NT2/D1 (cell line): ENCODE results near the gene SMOC2.
"Not testable (repeated sequence)": the region's sequence is repeated elsewhere in the genome, so short reads cannot be mapped to it uniquely, and the experiment has no call there.

Experiments
- DNase-seq: peaks from one replicate; pipeline ENCODE4 v3.0.0-alpha.2; 2011; ENCODE audit warnings: low read depth, low spot score
- H3K27me3 ChIP-seq: 2 replicates; pipeline ENCODE4 v1.6.0; 2011; ENCODE audit warnings: mild to moderate bottlenecking; ENCODE audit not compliant: insufficient read length, insufficient read depth
- H3K36me3 ChIP-seq: 2 replicates; pipeline ENCODE4 v1.6.1; 2011; ENCODE audit warnings: mild to moderate bottlenecking, low read length, mixed read lengths; ENCODE audit not compliant: insufficient read depth, insufficient read length
- H3K4me1 ChIP-seq: 2 replicates; pipeline ENCODE4 v1.5.1; 2011; ENCODE audit not compliant: insufficient read depth, insufficient read length
- H3K4me3 ChIP-seq: 2 replicates; pipeline ENCODE4 v1.5.1; 2011; ENCODE audit warnings: low read depth; ENCODE audit not compliant: insufficient read length
- H3K9ac ChIP-seq: 2 replicates; pipeline ENCODE4 v1.6.0; 2011; ENCODE audit warnings: low read depth; ENCODE audit not compliant: insufficient read length
- H3K9me3 ChIP-seq: 2 replicates; pipeline ENCODE4 v1.5.1; 2011; ENCODE audit warnings: mild to moderate bottlenecking, low read length; ENCODE audit not compliant: insufficient read depth
- SUZ12 ChIP-seq: IDR thresholded peaks from 2 replicates; pipeline ENCODE4 v1.6.1; 2011; ENCODE audit not compliant: insufficient read length, insufficient read depth; ENCODE audit errors: extremely low read depth
- YY1 ChIP-seq: IDR thresholded peaks from 2 replicates; pipeline ENCODE4 v1.6.1; 2011; ENCODE audit not compliant: insufficient read length, insufficient read depth
- ZNF274 ChIP-seq: IDR thresholded peaks from 2 replicates; pipeline ENCODE4 v1.6.1; 2011; ENCODE audit warnings: mild to moderate bottlenecking, low read depth, low read length

Gene SMOC2

GRCh38 chr6:168536665-168537539 is 95.9 kb downstream of the SMOC2 start:
- Histone ChIP-seq H3K36me3 (no peaks in the 10 kb centered on the region), H3K4me3 (no peak overlapping the region), H3K27me3 (no peaks in the 10 kb centered on the region), H3K9me3 (no peaks in the 10 kb centered on the region), H3K9ac (no peak overlapping the region), H3K4me1 (peaks cover 13% of the 10 kb centered on the region)
- no peak for DNase-seq
- no peak for TF ChIP-seq ZNF274
- no peak for TF ChIP-seq SUZ12
- TF ChIP-seq YY1, result no peak

DNA sequence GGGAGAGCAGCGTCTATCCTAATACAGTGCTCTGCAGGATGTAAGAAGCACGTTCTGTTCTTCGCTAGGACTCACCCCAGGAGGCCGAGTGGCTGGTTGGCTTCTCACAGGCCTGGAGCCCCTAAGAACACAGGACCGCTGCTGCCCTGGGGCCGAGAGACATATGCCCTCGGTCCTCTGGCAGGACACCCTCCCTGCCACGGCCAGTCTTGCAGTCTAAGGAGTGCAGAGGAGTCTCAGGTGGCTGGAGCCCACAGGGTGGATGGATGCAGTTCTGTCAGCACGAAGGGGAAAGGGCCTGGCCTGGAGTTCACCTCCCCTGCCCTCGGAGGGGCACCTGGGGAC is 96.5 kb downstream of the SMOC2 start:
- no peaks in the 10 kb centered on the region for H3K36me3 ChIP-seq
- no peaks in the 10 kb centered on the region for H3K27me3 ChIP-seq
- H3K4me1 ChIP-seq, result peaks cover 13% of the 10 kb centered on the region
- no peak for DNase-seq
- no peak for TF ChIP-seq YY1
- no peak for TF ChIP-seq SUZ12
- no peak for TF ChIP-seq ZNF274
- H3K4me3 ChIP-seq, result no peak overlapping the region
- H3K9ac ChIP-seq, result peak overlapping the region; percentile 18
- no peaks in the 10 kb centered on the region for H3K9me3 ChIP-seq

- not testable (repeated sequence) for DNase-seq, H3K9ac ChIP-seq, H3K4me3 ChIP-seq, H3K36me3 ChIP-seq, H3K27me3 ChIP-seq, H3K9me3 ChIP-seq
- peaks cover 13% of the 10 kb centered on the region for H3K4me1 ChIP-seq
Measured at GRCh38 chr6:168538188-168538891, 97.4 kb downstream of the SMOC2 start.

- no peak overlapping the region for H3K4me3 ChIP-seq
- no peak overlapping the region for H3K9ac ChIP-seq
- no peaks in the 10 kb centered on the region for H3K27me3 ChIP-seq
- H3K9me3 ChIP-seq, result no peaks in the 10 kb centered on the region
- no peaks in the 10 kb centered on the region for H3K36me3 ChIP-seq
- TF ChIP-seq SUZ12, result no peak
- H3K4me1 ChIP-seq, result peaks cover 13% of the 10 kb centered on the region
- no peak for DNase-seq
Measured at GRCh38 chr6:168538892-168539811, 98.2 kb downstream of the SMOC2 start.

GRCh38 chr6:168540713-168541291 is 99.8 kb downstream of the SMOC2 start:
- Histone ChIP-seq H3K27me3 (no peaks in the 10 kb centered on the region), H3K4me3 (no peak overlapping the region), H3K4me1 (peaks cover 13% of the 10 kb centered on the region), H3K9ac (no peak overlapping the region), H3K36me3 (no peaks in the 10 kb centered on the region), H3K9me3 (no peaks in the 10 kb centered on the region)
- TF ChIP-seq YY1 (no peak), SUZ12 (no peak), ZNF274 (no peak)
- DNase-seq, result peak; percentile 54

DNA sequence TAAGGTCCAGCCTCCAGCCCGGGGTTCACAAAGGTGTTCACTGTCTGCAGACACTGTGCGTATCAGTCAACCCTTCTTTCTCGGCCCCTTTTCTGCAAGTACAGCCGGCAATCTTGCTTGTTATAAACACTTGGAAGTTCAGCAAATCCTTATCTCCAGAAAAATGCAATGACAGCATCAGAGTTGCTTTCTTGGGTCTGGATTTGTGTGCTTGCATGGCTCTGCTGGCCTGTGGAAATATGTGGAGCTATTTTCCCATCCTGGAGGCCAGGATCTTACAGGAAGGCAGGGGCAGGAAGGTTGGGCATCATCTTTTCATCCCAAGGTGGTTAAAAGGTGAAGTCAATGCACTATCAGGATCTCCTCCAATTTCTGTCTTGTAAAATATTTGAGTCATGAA is 100.3 kb downstream of the SMOC2 start:
- DNase-seq, result no peak
- H3K4me3 ChIP-seq, result no peak overlapping the region
- H3K27me3 ChIP-seq, result no peaks in the 10 kb centered on the region
- H3K4me1 ChIP-seq, result peaks cover 13% of the 10 kb centered on the region
- H3K9ac ChIP-seq, result no peak overlapping the region
- H3K36me3 ChIP-seq, result no peaks in the 10 kb centered on the region
- no peaks in the 10 kb centered on the region for H3K9me3 ChIP-seq
- TF ChIP-seq YY1 (no peak), SUZ12 (no peak), ZNF274 (no peak)

GRCh38 chr6:168542301-168542700 is 101.3 kb downstream of the SMOC2 start:
- Histone ChIP-seq H3K9ac (no peak overlapping the region), H3K27me3 (no peaks in the 10 kb centered on the region), H3K4me1 (peaks cover 12% of the 10 kb centered on the region), H3K4me3 (no peak overlapping the region), H3K36me3 (no peaks in the 10 kb centered on the region), H3K9me3 (no peaks in the 10 kb centered on the region)
- no peak for DNase-seq
- TF ChIP-seq YY1 (no peak), SUZ12 (no peak), ZNF274 (no peak)
